ENCODE measurements around the gene B4GALT7.
A peak's percentile ranks its signal among the peaks of the same experiment; 100 is the strongest.

Gene B4GALT7

GRCh38 chr5:177593511-177593910, 6.4 kb upstream of the B4GALT7 start:
- DNase-seq (ENCODE audit: low read depth): no peak

DNA sequence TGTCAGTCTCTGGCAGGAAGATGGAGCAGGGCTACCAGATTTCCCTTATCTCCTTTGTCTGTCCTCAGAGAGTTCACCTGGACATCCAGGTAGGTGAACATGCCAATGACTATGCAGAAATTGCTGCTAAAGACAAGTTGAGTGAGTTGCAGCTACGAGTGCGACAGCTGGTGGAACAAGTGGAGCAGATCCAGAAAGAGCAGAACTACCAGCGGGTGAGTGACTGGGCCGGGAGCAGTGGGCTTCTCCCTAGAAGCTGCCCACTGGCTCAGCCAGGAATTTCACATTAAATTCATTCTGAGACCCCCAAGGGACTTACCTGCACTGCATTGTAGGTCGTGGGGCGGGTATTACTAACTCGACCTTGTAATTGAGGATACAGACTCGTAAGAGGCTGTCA, 5.9 kb upstream of the B4GALT7 start:
- DNase-seq (ENCODE audit: low read depth): no peak

GRCh38 chr5:177595026-177595585, 4.8 kb upstream of the B4GALT7 start:
- no peak for DNase-seq (ENCODE audit: low read depth)

- DNase-seq (ENCODE audit: low read depth): no peak
Observed at GRCh38 chr5:177595991-177596774, 3.7 kb upstream of the B4GALT7 start.

- DNase-seq (ENCODE audit: low read depth): no peak
Observed at GRCh38 chr5:177596775-177597238, 3.1 kb upstream of the B4GALT7 start.

GRCh38 chr5:177598477-177598876, 1.5 kb upstream of the B4GALT7 start:
- no peak for DNase-seq (ENCODE audit: low read depth)

DNA sequence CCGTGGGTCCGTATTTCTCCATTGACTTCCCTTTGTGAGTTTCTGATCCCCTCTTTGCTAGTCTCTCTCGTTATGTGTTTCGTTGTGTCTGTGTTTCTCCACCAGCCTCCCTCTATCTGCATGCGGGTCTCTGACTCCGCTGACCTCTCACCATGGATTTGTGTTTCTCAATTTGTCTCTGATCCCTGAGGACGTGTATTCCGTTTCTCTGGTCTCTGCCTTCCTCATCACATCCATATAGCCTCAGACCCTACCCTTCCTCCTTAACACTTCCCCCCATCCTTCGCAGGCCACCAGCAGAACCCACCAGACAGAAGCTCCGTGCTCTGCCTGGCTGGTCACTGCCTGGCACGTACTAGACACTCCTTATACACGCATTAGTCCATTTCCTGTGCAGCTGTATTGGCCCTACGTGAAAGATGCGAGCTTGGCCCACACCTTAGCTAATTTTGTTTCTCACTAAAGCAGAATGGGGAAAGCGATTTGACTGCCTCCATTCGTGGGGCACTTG, 631 bp downstream of the B4GALT7 start:
- DNase-seq (ENCODE audit: low read depth): no peak

- no peak for DNase-seq (ENCODE audit: low read depth)
Observed at GRCh38 chr5:177601126-177601525, 1.2 kb downstream of the B4GALT7 start.

DNA sequence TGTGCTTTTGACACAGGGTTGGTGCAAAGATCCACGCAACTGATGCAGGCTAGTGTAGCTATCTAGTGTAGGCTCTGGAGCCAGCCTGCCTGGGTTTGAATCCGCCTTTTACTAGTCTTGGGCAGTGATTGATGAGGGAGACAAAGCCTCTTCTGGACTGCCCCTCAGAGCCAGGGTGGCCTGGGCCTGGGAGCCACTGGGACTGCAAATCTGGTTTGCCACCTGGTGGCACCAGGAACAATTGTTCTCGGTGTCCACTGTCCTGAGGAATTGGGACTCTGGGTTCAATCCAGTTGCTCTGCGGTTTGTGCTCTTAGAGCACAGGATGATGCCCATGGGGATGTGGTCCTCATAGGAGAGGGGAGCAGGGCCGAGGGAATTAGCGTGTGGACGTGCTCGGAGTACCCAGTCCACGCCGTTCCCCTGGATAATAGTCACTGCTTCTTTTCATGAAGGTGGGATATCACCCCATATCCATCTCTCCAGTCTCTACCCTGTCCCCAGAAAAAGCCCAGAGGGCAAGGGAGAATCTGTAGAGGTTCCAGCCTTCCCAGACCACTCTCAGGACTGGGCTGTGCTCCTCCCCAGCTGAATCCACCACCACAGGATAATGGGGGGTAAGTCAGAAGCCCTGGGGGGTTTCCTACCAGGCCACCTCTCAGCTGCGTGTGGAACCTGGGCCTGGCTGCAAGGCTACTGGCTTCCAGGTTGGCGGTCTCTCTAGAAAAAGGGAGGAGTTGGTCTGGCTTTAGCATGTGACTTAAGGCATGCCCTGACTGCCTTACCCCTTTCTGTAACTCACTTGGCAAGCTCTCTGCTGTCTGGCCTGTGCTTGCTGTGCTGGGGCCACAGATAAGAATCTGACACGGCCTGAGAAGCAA, 1.9 kb downstream of the B4GALT7 start:
- no peak for DNase-seq (ENCODE audit: low read depth)

GRCh38 chr5:177602458-177602830, 2.5 kb downstream of the B4GALT7 start:
- DNase-seq (ENCODE audit: low read depth): no peak

DNA sequence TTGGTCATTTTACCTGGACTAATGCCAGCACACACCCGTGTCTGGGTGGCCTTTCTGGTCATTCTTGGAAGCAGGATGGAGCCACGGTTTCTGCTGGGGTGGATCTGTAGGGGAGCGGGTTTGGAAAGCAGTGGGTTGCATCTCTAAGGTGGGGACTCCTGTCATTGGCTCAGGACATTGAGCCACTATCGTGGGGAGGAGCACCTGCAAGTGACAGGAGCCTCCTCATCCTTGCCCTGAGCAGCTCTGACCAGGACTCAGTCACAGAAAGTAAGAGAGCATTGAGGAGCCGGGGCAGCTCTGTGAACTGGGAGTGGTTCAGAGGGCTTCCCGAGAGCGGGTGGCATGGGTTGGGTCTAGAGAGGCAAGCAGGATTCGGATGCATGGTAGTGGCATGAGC, 3.7 kb downstream of the B4GALT7 start:
- DNase-seq (ENCODE audit: low read depth): no peak

GRCh38 chr5:177604116-177604521, 4.2 kb downstream of the B4GALT7 start:
- no peak for DNase-seq (ENCODE audit: low read depth)

GRCh38 chr5:177604656-177605055, 4.7 kb downstream of the B4GALT7 start:
- DNase-seq (ENCODE audit: low read depth): no peak

GRCh38 chr5:177605078-177605477, 5.1 kb downstream of the B4GALT7 start:
- no peak for DNase-seq (ENCODE audit: low read depth)

GRCh38 chr5:177605667-177606066, 5.7 kb downstream of the B4GALT7 start:
- no peak for DNase-seq (ENCODE audit: low read depth)

DNA sequence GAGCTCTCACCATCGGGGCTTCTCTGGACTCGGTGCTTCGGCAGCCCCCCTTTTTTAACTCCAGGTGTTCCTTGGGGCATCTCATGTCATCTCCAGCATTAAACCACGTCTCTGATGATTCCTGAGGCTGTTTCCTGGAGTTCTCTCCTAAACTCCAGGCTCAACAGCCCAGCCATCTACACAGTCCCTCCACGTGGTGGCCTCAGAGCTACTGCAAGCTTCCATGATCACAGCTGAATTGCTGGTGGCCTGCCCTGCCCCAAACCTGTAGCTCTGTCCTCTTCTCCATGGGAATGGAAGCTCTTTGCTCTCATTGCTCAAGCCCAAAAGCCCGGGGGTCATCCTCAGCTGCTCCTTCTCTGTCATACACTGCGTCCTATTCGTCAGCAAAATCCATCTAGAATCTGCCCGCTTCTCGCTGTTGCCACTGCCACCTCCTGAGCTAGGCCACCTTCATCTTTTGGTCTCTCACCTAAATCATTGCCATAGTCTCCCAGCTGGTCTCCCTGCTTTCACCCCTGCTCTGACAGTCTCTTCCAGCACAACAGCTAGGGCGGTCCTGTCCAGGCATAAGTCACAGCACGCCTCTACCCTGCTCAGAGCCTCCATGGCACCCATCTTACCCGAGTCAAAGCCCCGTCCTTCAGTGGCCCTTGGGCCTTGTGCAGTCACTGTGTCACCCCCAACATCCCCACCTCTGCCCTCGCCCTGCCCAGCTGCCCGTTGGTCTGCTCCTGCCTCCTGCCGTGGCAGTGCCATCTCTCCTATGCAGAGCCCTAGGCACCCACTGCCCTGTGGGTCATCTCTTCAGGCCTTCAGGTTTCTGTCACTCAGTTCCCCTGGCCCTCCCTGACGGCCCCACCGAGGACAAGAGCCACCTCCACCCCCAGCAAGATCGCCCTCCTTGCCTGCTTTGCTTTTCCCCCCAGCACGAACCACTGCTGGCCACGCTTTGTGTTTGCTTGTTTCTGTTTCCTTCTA, 6.4 kb downstream of the B4GALT7 start:
- no peak for DNase-seq (ENCODE audit: low read depth)

- no peak for DNase-seq (ENCODE audit: low read depth)
Observed at GRCh38 chr5:177607115-177607451, 7.2 kb downstream of the B4GALT7 start.

GRCh38 chr5:177607452-177608192, 7.7 kb downstream of the B4GALT7 start:
- peak; percentile 42 for DNase-seq (ENCODE audit: low read depth)

GRCh38 chr5:177608243-177609075, 8.5 kb downstream of the B4GALT7 start:
- DNase-seq (ENCODE audit: low read depth): no peak

Data from activated T-cell treated with anti-CD3 and anti-CD28 coated beads for 1 hour (primary cell).